ENCODE results near the gene ARL8B. TPM values are rescaled to one million over a fixed set of nuclear protein-coding genes. Genes with fewer than 3 reads are reported as not detected.
"Not testable (repeated sequence)": the region's sequence is repeated elsewhere in the genome, so short reads cannot be mapped to it uniquely, and the experiment has no call there.

Gene ARL8B
- polyA plus RNA-seq, 3 donors: 46.6 to 121 (median 101) TPM

DNA sequence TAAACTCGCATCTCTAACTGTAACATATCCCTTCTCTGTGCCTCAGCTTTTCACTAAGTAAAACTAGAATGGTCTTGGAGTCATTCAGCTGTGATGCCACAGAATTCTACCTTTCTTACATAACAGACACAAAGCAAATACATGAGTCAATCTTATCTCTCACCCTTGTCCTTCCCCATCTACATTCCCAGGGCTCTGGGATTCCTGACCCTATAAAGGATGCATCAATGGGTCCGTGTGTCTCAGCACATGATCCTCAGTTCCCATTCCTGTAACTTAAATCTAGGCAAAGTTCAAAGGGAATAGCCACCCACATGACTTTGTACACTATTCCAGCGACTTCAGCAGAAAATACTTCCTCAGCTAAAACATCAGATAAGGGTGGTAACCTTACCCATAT, 11.8 kb upstream of the ARL8B start:
- H3K36me3 Mint-ChIP-seq: no peaks in the 10 kb centered on the region
- intact Hi-C loops (cut with micrococcal nuclease): no loop called here
- WGBS (ENCODE audit: insufficient coverage): 89% methylated on average over 1 of the region's 3 CpGs

DNA sequence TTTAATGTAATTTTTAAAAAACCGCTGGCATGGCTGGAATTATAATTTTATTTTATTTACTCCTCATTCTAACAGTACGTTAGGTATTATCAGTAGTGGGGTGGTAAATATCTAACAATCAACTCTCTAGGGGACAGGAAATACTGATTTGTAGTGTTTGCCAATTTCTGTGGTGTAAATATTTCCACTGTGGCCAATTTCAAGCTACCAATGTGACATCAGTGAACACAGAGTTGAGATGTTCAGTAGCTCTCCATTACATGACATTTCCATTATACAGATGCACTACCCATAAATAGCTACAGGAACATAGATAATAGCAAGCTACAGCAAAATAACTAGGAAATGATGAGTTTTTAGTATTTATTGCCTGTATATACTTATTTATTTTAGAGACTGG, 10.0 kb upstream of the ARL8B start:
- Mint-ChIP-seq H3K36me3 (no peaks in the 10 kb centered on the region), H3K4me3 (no peak overlapping the region), H3K27me3 (ENCODE audit: low read depth in 3 of 3) (peaks cover 0 to 1% (median 0%) of the 10 kb centered on the region in 3 donors), H3K9me3 (peaks cover 0 to 2% (median 0%) of the 10 kb centered on the region in 7 donors), H3K27ac (no peak overlapping the region), H3K4me1 (peaks cover 7% of the 10 kb centered on the region)
- TF ChIP-seq, protein P1, sequence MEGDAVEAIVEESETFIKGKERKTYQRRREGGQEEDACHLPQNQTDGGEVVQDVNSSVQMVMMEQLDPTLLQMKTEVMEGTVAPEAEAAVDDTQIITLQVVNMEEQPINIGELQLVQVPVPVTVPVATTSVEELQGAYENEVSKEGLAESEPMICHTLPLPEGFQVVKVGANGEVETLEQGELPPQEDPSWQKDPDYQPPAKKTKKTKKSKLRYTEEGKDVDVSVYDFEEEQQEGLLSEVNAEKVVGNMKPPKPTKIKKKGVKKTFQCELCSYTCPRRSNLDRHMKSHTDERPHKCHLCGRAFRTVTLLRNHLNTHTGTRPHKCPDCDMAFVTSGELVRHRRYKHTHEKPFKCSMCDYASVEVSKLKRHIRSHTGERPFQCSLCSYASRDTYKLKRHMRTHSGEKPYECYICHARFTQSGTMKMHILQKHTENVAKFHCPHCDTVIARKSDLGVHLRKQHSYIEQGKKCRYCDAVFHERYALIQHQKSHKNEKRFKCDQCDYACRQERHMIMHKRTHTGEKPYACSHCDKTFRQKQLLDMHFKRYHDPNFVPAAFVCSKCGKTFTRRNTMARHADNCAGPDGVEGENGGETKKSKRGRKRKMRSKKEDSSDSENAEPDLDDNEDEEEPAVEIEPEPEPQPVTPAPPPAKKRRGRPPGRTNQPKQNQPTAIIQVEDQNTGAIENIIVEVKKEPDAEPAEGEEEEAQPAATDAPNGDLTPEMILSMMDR (IDR thresholded peaks at IDR 0.05): no peak
- H3K9ac ChIP-seq (ENCODE audit: insufficient read depth, low read length, poor library complexity, severe bottlenecking): no peak overlapping the region
- intact Hi-C loops (cut with micrococcal nuclease): no loop called here
- H3K27me3 ChIP-seq (ENCODE audit: control insufficient read depth in 2 of 2, insufficient read depth in 2 of 2, low read length in 2 of 2): no peaks in the 10 kb centered on the region
- no peaks in the 10 kb centered on the region for H3K4me1 ChIP-seq (ENCODE audit: control insufficient read depth in 1 of 2, insufficient read depth in 2 of 2, low read length in 2 of 2)
- no peaks in the 10 kb centered on the region for H3K79me2 ChIP-seq (ENCODE audit: insufficient read depth, low read length)
- H2AFZ ChIP-seq (ENCODE audit: insufficient read depth, low read depth, low read length, poor library complexity, severe bottlenecking): no peak overlapping the region
- WGBS (ENCODE audit: insufficient coverage): no CpG with 5 or more reads among the region's 2 CpGs
- H3K36me3 ChIP-seq (replicated peaks in 1 of 2; ENCODE audit: control insufficient read depth in 1 of 2, insufficient read depth in 2 of 2, low read length in 2 of 2): no peaks in the 10 kb centered on the region
- no peak overlapping the region for H3K4me2 ChIP-seq (replicated peaks; ENCODE audit: extremely low read depth, low read length, poor library complexity, severe bottlenecking)
- H4K20me1 ChIP-seq (ENCODE audit: insufficient read depth, low read length): no peaks in the 10 kb centered on the region
- DNase-seq: no peak
- H3K9me3 ChIP-seq (replicated peaks in 1 of 2; ENCODE audit: control insufficient read depth in 1 of 2, insufficient read depth in 1 of 2, low read length in 2 of 2): no peaks in the 10 kb centered on the region
- H3K4me3 ChIP-seq (replicated peaks in 1 of 3; ENCODE audit: low read depth in 2 of 3, low read length in 3 of 3): no peak overlapping the region
- H3K27ac ChIP-seq (ENCODE audit: low read depth in 1 of 2, low read length in 2 of 2): no peak overlapping the region

More for the DNA sequence above, 11.8 kb upstream of the ARL8B start:
- peaks cover 7% of the 10 kb centered on the region for H3K4me1 Mint-ChIP-seq
- H3K27ac Mint-ChIP-seq: no peak overlapping the region
- H3K4me3 Mint-ChIP-seq: no peak overlapping the region
- Histone ChIP-seq H3K4me3 (replicated peaks in 1 of 3; ENCODE audit: low read depth in 2 of 3, low read length in 3 of 3) (no peak overlapping the region), H3K27ac (ENCODE audit: low read depth in 1 of 2, low read length in 2 of 2) (no peak overlapping the region), H3K9ac (ENCODE audit: insufficient read depth, low read length, poor library complexity, severe bottlenecking) (no peak overlapping the region), H3K4me2 (replicated peaks; ENCODE audit: extremely low read depth, low read length, poor library complexity, severe bottlenecking) (no peak overlapping the region), H3K9me3 (replicated peaks in 1 of 2; ENCODE audit: control insufficient read depth in 1 of 2, insufficient read depth in 1 of 2, low read length in 2 of 2) (no peaks in the 10 kb centered on the region), H3K79me2 (ENCODE audit: insufficient read depth, low read length) (no peaks in the 10 kb centered on the region), H2AFZ (ENCODE audit: insufficient read depth, low read depth, low read length, poor library complexity, severe bottlenecking) (no peak overlapping the region), H4K20me1 (ENCODE audit: insufficient read depth, low read length) (no peaks in the 10 kb centered on the region), H3K4me1 (ENCODE audit: control insufficient read depth in 1 of 2, insufficient read depth in 2 of 2, low read length in 2 of 2) (no peaks in the 10 kb centered on the region), H3K27me3 (ENCODE audit: control insufficient read depth in 2 of 2, insufficient read depth in 2 of 2, low read length in 2 of 2) (no peaks in the 10 kb centered on the region), H3K36me3 (replicated peaks in 1 of 2; ENCODE audit: control insufficient read depth in 1 of 2, insufficient read depth in 2 of 2, low read length in 2 of 2) (no peaks in the 10 kb centered on the region)
- H3K27me3 Mint-ChIP-seq (ENCODE audit: low read depth in 3 of 3): peaks cover 0 to 3% (median 1%) of the 10 kb centered on the region in 3 donors
- DNase-seq: no peak
- TF ChIP-seq, protein P1 (IDR thresholded peaks at IDR 0.05): no peak
- peaks cover 0 to 2% (median 0%) of the 10 kb centered on the region in 7 donors for H3K9me3 Mint-ChIP-seq

DNA sequence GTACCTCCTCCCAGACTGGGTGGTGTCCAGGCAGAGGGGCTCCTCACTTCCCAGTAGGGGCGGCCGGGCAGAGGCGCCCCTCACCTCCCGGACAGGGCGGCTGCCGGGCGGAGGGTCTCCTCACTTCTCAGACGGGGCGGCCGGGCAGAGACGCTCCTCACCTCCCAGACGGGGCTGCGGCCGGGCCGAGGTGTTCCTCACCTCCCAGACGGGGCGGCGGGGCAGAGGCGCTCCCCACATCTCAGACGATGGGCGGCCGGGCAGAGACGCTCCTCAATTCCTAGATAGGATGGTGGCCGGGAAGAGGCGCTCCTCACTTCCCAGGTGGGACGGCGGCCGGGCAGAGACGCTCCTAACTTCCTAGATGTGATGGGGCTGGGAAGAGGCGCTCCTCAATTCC, 8.4 kb upstream of the ARL8B start:
- H3K36me3 ChIP-seq (replicated peaks in 1 of 2; ENCODE audit: control insufficient read depth in 1 of 2, insufficient read depth in 2 of 2, low read length in 2 of 2); H4K20me1 ChIP-seq (ENCODE audit: insufficient read depth, low read length); H2AFZ ChIP-seq (ENCODE audit: insufficient read depth, low read depth, low read length, poor library complexity, severe bottlenecking); H3K79me2 ChIP-seq (ENCODE audit: insufficient read depth, low read length); H3K36me3 Mint-ChIP-seq; H3K27ac ChIP-seq (ENCODE audit: low read depth in 1 of 2, low read length in 2 of 2); H3K9me3 ChIP-seq (replicated peaks in 1 of 2; ENCODE audit: control insufficient read depth in 1 of 2, insufficient read depth in 1 of 2, low read length in 2 of 2); H3K4me3 Mint-ChIP-seq; H3K9ac ChIP-seq (ENCODE audit: insufficient read depth, low read length, poor library complexity, severe bottlenecking); intact Hi-C loops (cut with micrococcal nuclease); H3K4me2 ChIP-seq (replicated peaks; ENCODE audit: extremely low read depth, low read length, poor library complexity, severe bottlenecking); H3K27me3 ChIP-seq (ENCODE audit: control insufficient read depth in 2 of 2, insufficient read depth in 2 of 2, low read length in 2 of 2); H3K4me3 ChIP-seq (replicated peaks in 1 of 3; ENCODE audit: low read depth in 2 of 3, low read length in 3 of 3); H3K27ac Mint-ChIP-seq; H3K27me3 Mint-ChIP-seq (ENCODE audit: low read depth in 3 of 3); DNase-seq; H3K9me3 Mint-ChIP-seq; H3K4me1 ChIP-seq (ENCODE audit: control insufficient read depth in 1 of 2, insufficient read depth in 2 of 2, low read length in 2 of 2); H3K4me1 Mint-ChIP-seq: not testable (repeated sequence)
- whole genome bisulfite sequencing (ENCODE audit: insufficient coverage): 96% methylated on average over 12 of the region's 30 CpGs

All from CD14-positive monocyte (primary cell).